GM12891 (cell line): ENCODE data around the gene KCNH1.

Experiments
- PAX5 ChIP-seq: IDR thresholded peaks from 2 replicates; pipeline ENCODE4 v1.6.1; 2011; ENCODE audit warnings: low read length, moderate library complexity, mild to moderate bottlenecking; ENCODE audit not compliant: insufficient read depth, severe bottlenecking
- POLR2A ChIP-seq: IDR thresholded peaks from 2 replicates; pipeline ENCODE4 v1.6.1; 2011; ENCODE audit warnings: low read depth, low read length, control low read depth
- POLR2AphosphoS5 ChIP-seq: IDR thresholded peaks from 2 replicates; pipeline ENCODE4 v1.6.1; 2011; ENCODE audit warnings: low read depth, low read length, control low read depth
- POU2F2 ChIP-seq: IDR thresholded peaks from 2 replicates; pipeline ENCODE4 v1.6.1; 2011; ENCODE audit warnings: low read depth, mild to moderate bottlenecking, control low read depth, low read length, moderate library complexity
- SPI1 ChIP-seq: IDR thresholded peaks from 2 replicates; pipeline ENCODE4 v1.6.1; 2011; ENCODE audit warnings: low read depth, low read length, control low read depth
- TAF1 ChIP-seq: IDR thresholded peaks from 2 replicates; pipeline ENCODE4 v1.6.1; 2011; ENCODE audit warnings: low read depth, low read length, control low read depth

DNA sequence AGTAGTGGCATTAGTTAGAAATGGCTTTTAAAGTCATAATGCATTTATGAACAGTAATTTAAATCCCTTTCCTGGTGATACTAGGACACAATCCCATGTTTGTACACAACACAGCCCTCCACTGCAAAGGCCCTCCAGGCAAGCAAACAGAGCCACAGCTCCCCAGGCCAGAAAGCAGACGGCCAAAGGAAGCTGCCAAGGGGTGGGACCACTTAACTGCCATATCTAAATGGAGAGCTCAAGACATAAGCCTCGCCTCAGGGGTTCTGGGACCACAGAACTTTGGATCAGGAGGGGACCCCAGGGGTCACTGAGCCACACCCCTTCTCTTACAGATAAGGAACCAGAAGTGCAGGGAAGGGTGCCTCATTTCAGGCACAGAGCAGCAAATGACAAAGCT is 189.7 kb downstream of the KCNH1 start:
- TF ChIP-seq POLR2AphosphoS5 (no peak), TAF1 (no peak), POLR2A (no peak), SPI1 (no peak), POU2F2 (no peak), PAX5 (no peak)
